ENCODE data around the gene EPHA8. TPM values are rescaled to one million over a fixed set of nuclear protein-coding genes. Genes with fewer than 3 reads are reported as not detected.

EPHA8 gene
- total and polyA plus RNA-seq, 7 donors, result 0.01 to 0.03 TPM; not detected in 5

- intact Hi-C loops (cut with DNase I), result no loop called here
- TF ChIP-seq, protein P1, sequence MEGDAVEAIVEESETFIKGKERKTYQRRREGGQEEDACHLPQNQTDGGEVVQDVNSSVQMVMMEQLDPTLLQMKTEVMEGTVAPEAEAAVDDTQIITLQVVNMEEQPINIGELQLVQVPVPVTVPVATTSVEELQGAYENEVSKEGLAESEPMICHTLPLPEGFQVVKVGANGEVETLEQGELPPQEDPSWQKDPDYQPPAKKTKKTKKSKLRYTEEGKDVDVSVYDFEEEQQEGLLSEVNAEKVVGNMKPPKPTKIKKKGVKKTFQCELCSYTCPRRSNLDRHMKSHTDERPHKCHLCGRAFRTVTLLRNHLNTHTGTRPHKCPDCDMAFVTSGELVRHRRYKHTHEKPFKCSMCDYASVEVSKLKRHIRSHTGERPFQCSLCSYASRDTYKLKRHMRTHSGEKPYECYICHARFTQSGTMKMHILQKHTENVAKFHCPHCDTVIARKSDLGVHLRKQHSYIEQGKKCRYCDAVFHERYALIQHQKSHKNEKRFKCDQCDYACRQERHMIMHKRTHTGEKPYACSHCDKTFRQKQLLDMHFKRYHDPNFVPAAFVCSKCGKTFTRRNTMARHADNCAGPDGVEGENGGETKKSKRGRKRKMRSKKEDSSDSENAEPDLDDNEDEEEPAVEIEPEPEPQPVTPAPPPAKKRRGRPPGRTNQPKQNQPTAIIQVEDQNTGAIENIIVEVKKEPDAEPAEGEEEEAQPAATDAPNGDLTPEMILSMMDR (IDR thresholded peaks at IDR 0.05), result no peak
- H3K36me3 ChIP-seq (ENCODE audit: insufficient read depth in 1 of 2, low read depth in 1 of 2), result no peaks in the 10 kb centered on the region
- H3K27me3 ChIP-seq (ENCODE audit: insufficient read depth in 3 of 3, low read length in 2 of 3), result peaks cover 0 to 67% (median 13%) of the 10 kb centered on the region in 3 donors
- WGBS, 3 donors, result 36 to 45% (median 37%) methylated on average over 19 to 22 of the region's 22 CpGs
- H3K4me3 ChIP-seq, result no peak overlapping the region
- peak in 1 of 2 donors; percentile 50 for DNase-seq
- H3K27ac ChIP-seq, result no peak overlapping the region
- no peaks in the 10 kb centered on the region for H3K9me3 ChIP-seq
- ATAC-seq, result peak in 3 of 4 donors; percentile 36 to 61 (median 59)
- no peaks in the 10 kb centered on the region for H3K4me1 ChIP-seq
Measured at GRCh38 chr1:22600071-22600816, 37.0 kb downstream of the EPHA8 start.

- no peak overlapping the region for H3K27ac ChIP-seq
- peaks cover 0 to 71% (median 12%) of the 10 kb centered on the region in 3 donors for H3K27me3 ChIP-seq (ENCODE audit: insufficient read depth in 3 of 3, low read length in 2 of 3)
- intact Hi-C loops (cut with DNase I), result no loop called here
- WGBS, 3 donors, result 73 to 78% (median 77%) methylated on average over 37 to 39 of the region's 39 CpGs
- TF ChIP-seq, protein P1 (IDR thresholded peaks at IDR 0.05), result no peak
- no peaks in the 10 kb centered on the region for H3K4me1 ChIP-seq
- no peaks in the 10 kb centered on the region for H3K9me3 ChIP-seq
- ATAC-seq, result no peak
- H3K4me3 ChIP-seq, result no peak overlapping the region
- peak in 1 of 2 donors; percentile 38 for DNase-seq
- no peaks in the 10 kb centered on the region for H3K36me3 ChIP-seq (ENCODE audit: insufficient read depth in 1 of 2, low read depth in 1 of 2)
Measured at GRCh38 chr1:22600817-22601605, 37.7 kb downstream of the EPHA8 start.

- H3K27ac ChIP-seq, result no peak overlapping the region
- no peaks in the 10 kb centered on the region for H3K9me3 ChIP-seq
- no peak overlapping the region for H3K4me3 ChIP-seq
- TF ChIP-seq, protein P1 (IDR thresholded peaks at IDR 0.05), result no peak
- intact Hi-C loops (cut with DNase I), result no loop called here
- DNase-seq, result peak in 1 of 2 donors; percentile 42
- no peaks in the 10 kb centered on the region for H3K36me3 ChIP-seq (ENCODE audit: insufficient read depth in 1 of 2, low read depth in 1 of 2)
- 84 to 88% (median 87%) methylated on average over 10 to 12 of the region's 12 CpGs for WGBS, 3 donors
- ATAC-seq, result no peak
- H3K4me1 ChIP-seq, result no peaks in the 10 kb centered on the region
- H3K27me3 ChIP-seq (ENCODE audit: insufficient read depth in 3 of 3, low read length in 2 of 3), result peaks cover 0 to 76% (median 13%) of the 10 kb centered on the region in 3 donors
Measured at GRCh38 chr1:22601610-22602009, 38.3 kb downstream of the EPHA8 start.

DNA sequence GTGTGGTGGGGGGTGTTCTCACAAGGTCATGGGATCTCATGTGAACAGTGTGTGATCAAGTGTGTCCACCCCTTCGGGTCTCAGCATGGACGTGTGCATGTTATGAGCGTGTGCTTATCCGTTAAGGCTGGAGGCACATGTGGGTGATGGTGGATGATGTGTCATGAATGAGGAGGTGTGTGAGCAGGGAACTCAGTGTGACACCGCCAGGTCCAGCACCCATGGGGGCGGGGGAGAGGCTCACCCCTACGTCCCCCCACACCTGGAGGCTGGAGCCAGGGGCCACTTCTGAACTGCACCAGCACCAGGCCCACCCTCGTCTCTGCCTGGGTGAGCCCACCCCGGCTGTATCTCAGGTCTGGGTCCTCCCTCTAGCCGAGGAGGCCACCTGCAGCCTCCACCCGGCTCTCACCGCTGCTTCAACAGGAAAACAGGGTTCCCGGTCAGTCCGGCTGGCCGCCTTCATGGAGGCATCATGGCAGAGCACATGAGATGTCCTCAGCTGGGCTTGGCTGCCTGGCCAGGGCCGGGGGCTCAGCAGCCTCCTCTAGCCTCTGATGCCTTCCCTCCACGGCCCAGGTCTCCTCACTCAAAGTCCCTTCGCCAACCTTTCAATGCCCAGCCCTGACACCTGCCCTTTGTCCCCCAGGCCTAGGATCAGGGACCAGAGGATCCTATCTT is 38.9 kb downstream of the EPHA8 start:
- no peak for ATAC-seq
- TF ChIP-seq, protein P1 (IDR thresholded peaks at IDR 0.05), result no peak
- peak in 1 of 2 donors; percentile 32 for DNase-seq
- intact Hi-C loops (cut with DNase I), result no loop called here
- H3K4me3 ChIP-seq, result no peak overlapping the region
- no peak overlapping the region for H3K27ac ChIP-seq
- H3K4me1 ChIP-seq, result no peaks in the 10 kb centered on the region
- H3K36me3 ChIP-seq (ENCODE audit: insufficient read depth in 1 of 2, low read depth in 1 of 2), result no peaks in the 10 kb centered on the region
- no peaks in the 10 kb centered on the region for H3K9me3 ChIP-seq
- WGBS, 3 donors, result 79 to 83% (median 83%) methylated on average over 17 to 18 of the region's 18 CpGs
- H3K27me3 ChIP-seq (ENCODE audit: insufficient read depth in 3 of 3, low read length in 2 of 3), result peaks cover 0 to 76% (median 13%) of the 10 kb centered on the region in 3 donors

Data from psoas muscle (tissue), 8 donors.